Limb (tissue), 2 donors: ENCODE data around the gene GTF3C5.
"Not testable (repeated sequence)": the region's sequence is repeated elsewhere in the genome, so short reads cannot be mapped to it uniquely, and the experiment has no call there.

Source experiments
- DNase-seq, 2 donors: peaks; one replicate each; pipeline ENCODE4 v3.0.0-alpha.2; 2016; ENCODE audit errors: extremely low spot score in 2 of 2

The GTF3C5 gene

GRCh38 chr9:133054194-133054890 lies 23.5 kb downstream of the GTF3C5 start:
- no peak for DNase-seq

GRCh38 chr9:133054966-133055365 lies 24.2 kb downstream of the GTF3C5 start:
- DNase-seq, result peak; percentile 63 to 74

GRCh38 chr9:133055788-133056420 lies 25.1 kb downstream of the GTF3C5 start:
- no peak for DNase-seq

- no peak for DNase-seq
Measured at GRCh38 chr9:133056533-133056932, 25.7 kb downstream of the GTF3C5 start.

- no peak for DNase-seq
Measured at GRCh38 chr9:133057006-133057405, 26.2 kb downstream of the GTF3C5 start.

- no peak for DNase-seq
Measured at GRCh38 chr9:133057553-133057952, 26.8 kb downstream of the GTF3C5 start.

GRCh38 chr9:133058071-133058470 lies 27.3 kb downstream of the GTF3C5 start:
- no peak for DNase-seq

- no peak for DNase-seq
Measured at GRCh38 chr9:133058550-133059320, 27.9 kb downstream of the GTF3C5 start.

- DNase-seq, result no peak
Measured at GRCh38 chr9:133059623-133060022, 28.8 kb downstream of the GTF3C5 start.

- no peak for DNase-seq
Measured at GRCh38 chr9:133060417-133060841, 29.6 kb downstream of the GTF3C5 start.

- not testable (repeated sequence) for DNase-seq
Measured at GRCh38 chr9:133061019-133061763, 30.4 kb downstream of the GTF3C5 start.

- DNase-seq, result not testable (repeated sequence)
Measured at GRCh38 chr9:133061764-133062145, 31.0 kb downstream of the GTF3C5 start, which contains the start of gene CEL. Gene CEL, plus strand, starts transcription at chr9:133061981. Its CDS starts 22 bp downstream, at chr9:133062003.

GRCh38 chr9:133062569-133062968 lies 31.8 kb downstream of the GTF3C5 start:
- not testable (repeated sequence) for DNase-seq

GRCh38 chr9:133063159-133063499 lies 32.3 kb downstream of the GTF3C5 start:
- no peak for DNase-seq

- DNase-seq, result no peak
Measured at GRCh38 chr9:133063500-133064231, 32.9 kb downstream of the GTF3C5 start.

GRCh38 chr9:133064241-133065069 lies 33.7 kb downstream of the GTF3C5 start:
- DNase-seq, result no peak

- DNase-seq, result no peak
Measured at GRCh38 chr9:133065070-133065388, 34.2 kb downstream of the GTF3C5 start.

GRCh38 chr9:133066181-133066983 lies 35.6 kb downstream of the GTF3C5 start:
- DNase-seq, result no peak

- DNase-seq, result no peak
Measured at GRCh38 chr9:133067006-133067405, 36.2 kb downstream of the GTF3C5 start.
